Endothelial cell of umbilical vein (primary cell): ENCODE results near the gene BCR. TPM values are rescaled to one million over a fixed set of nuclear protein-coding genes. Genes with fewer than 3 reads are reported as not detected.

Experiments
- BruUV-seq: library from RNA; stranded (reverse); fragments of 400-500 nt; replicated peaks from 2 replicates; lab custom pipeline; 2021; lab: Mats Ljungman, UMichigan
- CTCF ChIA-PET: fragments of 300-600, 350-600 bp; sonication (Branson Sonifier 250); formaldehyde crosslinking; loops from one replicate; lab custom pipeline; 2021; ENCODE audit warnings: antibody characterized with exemption, inconsistent platforms; lab: Charles Lee
- POLR2A ChIA-PET: fragments of 300-600, 350-600 bp; sonication (Branson Sonifier 250); formaldehyde crosslinking; loops from one replicate; lab custom pipeline; 2021; ENCODE audit warnings: antibody characterized with exemption, inconsistent platforms; lab: Charles Lee
- DNase-seq: peaks from one replicate; pipeline ENCODE4 v3.0.0-alpha.2; 2011; ENCODE audit warnings: low read depth, low spot score
- FAIRE-seq: peaks from 2 replicates; lab custom pipeline; 2011; peaks lifted over from hg19 to GRCh38; lab: Jason Lieb, UNC
- H2AFZ ChIP-seq: 2 replicates; pipeline ENCODE4 v1.6.0; 2012; ENCODE audit warnings: low read depth, low read length, control low read depth, inconsistent platforms
- H3K27ac ChIP-seq: 2 replicates; pipeline ENCODE4 v1.5.1; 2011; ENCODE audit warnings: low read depth, mild to moderate bottlenecking, control low read depth, low read length, moderate library complexity; ENCODE audit not compliant: insufficient read depth
- H3K27me3 ChIP-seq, 2 experiments: 2 replicates each; pipeline versions ENCODE4 v1.6.0 to v1.6.1; 2011; ENCODE audit warnings: low read length in 2 of 2, mixed read lengths in 1 of 2; ENCODE audit not compliant: control insufficient read depth in 2 of 2, insufficient read depth in 2 of 2
- H3K36me3 ChIP-seq, 2 experiments: 2 replicates in 1 of 2; 3 replicates in 1 of 2; pipeline ENCODE4 v1.5.1; 2011; ENCODE audit warnings: low read length in 2 of 2, mild to moderate bottlenecking in 1 of 2, moderate library complexity in 1 of 2; ENCODE audit not compliant: control insufficient read depth in 2 of 2, insufficient read depth in 2 of 2; ENCODE audit errors: extremely low read depth in 1 of 2
- H3K4me1 ChIP-seq: 3 replicates; pipeline ENCODE4 v1.5.1; 2011; ENCODE audit warnings: mild to moderate bottlenecking, low read length; ENCODE audit not compliant: control insufficient read depth, insufficient read depth; ENCODE audit errors: extremely low read depth
- H3K4me2 ChIP-seq: 2 replicates; pipeline ENCODE4 v1.6.1; 2011; ENCODE audit warnings: low read length, control low read depth, mixed read lengths; ENCODE audit not compliant: insufficient read depth
- H3K4me3 ChIP-seq, 3 experiments: fragments of 200-600 bp in 1 of 3; sonication (generic), shearing (Covaris generic) in 1 of 3; replicated peaks in 1 of 3; 2 replicates each; pipeline ENCODE4 v1.5.1; 2011 to 2016; ENCODE audit warnings: control low read depth in 3 of 3, low read length in 3 of 3, mild to moderate bottlenecking in 2 of 3, inconsistent platforms in 1 of 3, low read depth in 1 of 3, moderate library complexity in 1 of 3; ENCODE audit not compliant: insufficient read depth in 1 of 3
- H3K79me2 ChIP-seq: 2 replicates; pipeline ENCODE4 v1.6.0; 2012; ENCODE audit warnings: low read length, inconsistent platforms; ENCODE audit not compliant: control insufficient read depth, insufficient read depth
- H3K9ac ChIP-seq: replicated peaks from 2 replicates; pipeline ENCODE3; 2011; ENCODE audit warnings: low read length, control low read depth; ENCODE audit not compliant: insufficient read depth; ENCODE audit errors: extremely low read depth
- H3K9me1 ChIP-seq: replicated peaks from 3 replicates; pipeline ENCODE4 v1.6.0; 2011; ENCODE audit warnings: mild to moderate bottlenecking, low read length; ENCODE audit not compliant: control insufficient read depth, insufficient read depth; ENCODE audit errors: extremely low read depth
- H3K9me3 ChIP-seq: replicated peaks from 2 replicates; pipeline ENCODE4 v1.5.1; 2012; ENCODE audit warnings: low read length, inconsistent platforms; ENCODE audit not compliant: control insufficient read depth, insufficient read depth
- H4K20me1 ChIP-seq: replicated peaks from 2 replicates; pipeline ENCODE3; 2011; ENCODE audit warnings: mild to moderate bottlenecking, low read length; ENCODE audit not compliant: control insufficient read depth, insufficient read depth; ENCODE audit errors: extremely low read depth
- EZH2 ChIP-seq: IDR thresholded peaks from 2 replicates; pipeline ENCODE4 v1.6.1; 2012; ENCODE audit warnings: borderline replicate concordance, low read depth, mild to moderate bottlenecking, moderate library complexity, low read length, inconsistent platforms; ENCODE audit not compliant: severe bottlenecking
- FOS ChIP-seq: IDR thresholded peaks from 2 replicates; pipeline ENCODE4 v1.6.1; 2011; ENCODE audit warnings: mild to moderate bottlenecking, low read length, moderate library complexity, borderline replicate concordance; ENCODE audit not compliant: insufficient read depth
- GATA2 ChIP-seq: IDR thresholded peaks from 2 replicates; pipeline ENCODE4 v1.7.0; 2011; ENCODE audit warnings: low read depth, mild to moderate bottlenecking, moderate library complexity, mixed read lengths, low read length; ENCODE audit not compliant: insufficient read length, insufficient read depth
- JUN ChIP-seq: IDR thresholded peaks from 2 replicates; pipeline ENCODE4 v1.6.1; 2011; ENCODE audit warnings: borderline replicate concordance, low read depth; ENCODE audit not compliant: insufficient read length, insufficient read depth
- MYC ChIP-seq: IDR thresholded peaks from one replicate; pipeline ENCODE4 v1.6.1; 2011; ENCODE audit warnings: mild to moderate bottlenecking, low read depth, low read length
- POLR2A ChIP-seq: IDR thresholded peaks from 2 replicates; pipeline ENCODE4 v1.6.1; 2012; ENCODE audit warnings: low read depth, mild to moderate bottlenecking, control low read depth, low read length
- POLR2AphosphoS5 ChIP-seq: IDR thresholded peaks from 2 replicates; pipeline ENCODE4 v1.6.1; 2012; ENCODE audit warnings: low read depth, mild to moderate bottlenecking, control low read depth, low read length, moderate library complexity; ENCODE audit not compliant: insufficient read depth
- dilution Hi-C: fragments of 300-500 bp; cut with MboI; formaldehyde crosslinking; loops from one replicate; pipeline ENCODE4 v1.15.0; 2019; ENCODE audit warnings: low sequenced_read_pairs; ENCODE audit not compliant: extremely low pct_ligation_motif_present
- intact Hi-C: fragments of 100-400 bp; cut with micrococcal nuclease; formaldehyde crosslinking; loops from one replicate; pipeline ENCODE4 v1.10.0; 2022
- polyA plus RNA-seq, 4 experiments: library from polyadenylated mRNA; depleted of rRNA in 3 of 4; stranded (reverse) in 3 of 4; unstranded in 1 of 4; fragments of >200 nt; gene quantifications; 2 replicates each; pipeline versions ENCODE4 v1.2.1 to v1.2.3, GENCODE V29; 2011 to 2012; ENCODE audit warnings: missing spikeins in 1 of 4
- total RNA-seq: library from RNA; stranded (reverse); gene quantifications from 2 replicates; pipeline ENCODE4 v1.2.3, GENCODE V29; 2021
- TF ChIP-seq, protein P1 (sequence below), 2 donors: IDR thresholded peaks; 1 replicate in 1 of 2; 2 replicates in 1 of 2; pipeline ENCODE4 v1.5.1; 2011; ENCODE audit warnings: low read length in 2 of 2, mild to moderate bottlenecking in 2 of 2, moderate library complexity in 2 of 2, control low read depth in 1 of 2, inconsistent platforms in 1 of 2, low read depth in 1 of 2; ENCODE audit not compliant: insufficient read depth in 1 of 2; ENCODE audit errors: extremely low read depth in 1 of 2
- TF ChIP-seq, protein P2 (sequence below): IDR thresholded peaks from 2 replicates; pipeline ENCODE4 v1.6.1; 2011; ENCODE audit not compliant: insufficient read depth, insufficient read length

BCR gene
- total and polyA plus RNA-seq, 2 donors (not counting 3 experiments of a cell fraction or from before 2014, with no cell fraction given): 129 to 141 TPM

DNA sequence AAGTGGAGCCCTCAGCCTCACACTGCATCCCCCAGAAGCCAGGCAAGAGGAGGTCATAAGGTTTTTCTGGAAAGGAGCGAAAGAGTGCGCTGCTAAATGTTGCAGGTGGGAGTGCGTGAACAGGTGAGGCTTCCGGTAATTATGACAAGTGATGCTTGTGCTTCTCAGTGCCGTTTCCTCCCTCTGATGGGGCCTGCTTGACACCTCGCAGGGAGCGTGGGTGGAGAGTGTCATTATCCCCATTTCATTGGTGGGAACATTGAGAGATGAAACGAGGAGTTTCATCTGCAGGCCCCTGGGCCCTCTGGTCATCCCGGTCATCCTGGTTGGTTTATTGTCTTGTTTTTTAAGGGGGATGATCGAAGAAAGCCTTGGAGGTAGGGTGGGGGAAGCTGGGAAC is 57.5 kb downstream of the BCR start:
- ChIA-PET CTCF (interaction anchor here (0.8 to 1.5 kb wide), 6 partner anchors 9 to 55 kb away, joined by 3 to 4 read pairs (median 3); no protein-coding TSS in a partner anchor), POLR2A (no interaction called here)
- H4K20me1 ChIP-seq: no peaks in the 10 kb centered on the region
- intact Hi-C loops (no loop called here), dilution Hi-C loops (no loop called here)
- H3K4me3 ChIP-seq: no peak overlapping the region
- TF ChIP-seq, protein P1, sequence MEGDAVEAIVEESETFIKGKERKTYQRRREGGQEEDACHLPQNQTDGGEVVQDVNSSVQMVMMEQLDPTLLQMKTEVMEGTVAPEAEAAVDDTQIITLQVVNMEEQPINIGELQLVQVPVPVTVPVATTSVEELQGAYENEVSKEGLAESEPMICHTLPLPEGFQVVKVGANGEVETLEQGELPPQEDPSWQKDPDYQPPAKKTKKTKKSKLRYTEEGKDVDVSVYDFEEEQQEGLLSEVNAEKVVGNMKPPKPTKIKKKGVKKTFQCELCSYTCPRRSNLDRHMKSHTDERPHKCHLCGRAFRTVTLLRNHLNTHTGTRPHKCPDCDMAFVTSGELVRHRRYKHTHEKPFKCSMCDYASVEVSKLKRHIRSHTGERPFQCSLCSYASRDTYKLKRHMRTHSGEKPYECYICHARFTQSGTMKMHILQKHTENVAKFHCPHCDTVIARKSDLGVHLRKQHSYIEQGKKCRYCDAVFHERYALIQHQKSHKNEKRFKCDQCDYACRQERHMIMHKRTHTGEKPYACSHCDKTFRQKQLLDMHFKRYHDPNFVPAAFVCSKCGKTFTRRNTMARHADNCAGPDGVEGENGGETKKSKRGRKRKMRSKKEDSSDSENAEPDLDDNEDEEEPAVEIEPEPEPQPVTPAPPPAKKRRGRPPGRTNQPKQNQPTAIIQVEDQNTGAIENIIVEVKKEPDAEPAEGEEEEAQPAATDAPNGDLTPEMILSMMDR (IDR thresholded peaks at IDR 0.05; ENCODE audit: extremely low read depth in 1 of 2, insufficient read depth in 1 of 2, low read depth in 1 of 2, low read length in 2 of 2): no peak
- TF ChIP-seq POLR2A (no peak), GATA2 (no peak), FOS (no peak), EZH2 (no peak), JUN (no peak), POLR2AphosphoS5 (no peak), MYC (no peak)
- TF ChIP-seq, protein P2, sequence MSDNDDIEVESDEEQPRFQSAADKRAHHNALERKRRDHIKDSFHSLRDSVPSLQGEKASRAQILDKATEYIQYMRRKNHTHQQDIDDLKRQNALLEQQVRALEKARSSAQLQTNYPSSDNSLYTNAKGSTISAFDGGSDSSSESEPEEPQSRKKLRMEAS: no peak
- H2AFZ ChIP-seq: no peak overlapping the region
- no peaks in the 10 kb centered on the region for H3K27me3 ChIP-seq
- DNase-seq: no peak
- no peaks in the 10 kb centered on the region for H3K9me3 ChIP-seq
- H3K36me3 ChIP-seq: peaks cover 0 to 3% of the 10 kb centered on the region in 2 experiments
- no peaks in the 10 kb centered on the region for H3K9me1 ChIP-seq
- no peak overlapping the region for H3K4me2 ChIP-seq
- peaks cover 96% of the 10 kb centered on the region for H3K79me2 ChIP-seq
- no peak for FAIRE-seq
- peaks cover 29% of the 10 kb centered on the region for H3K4me1 ChIP-seq
- H3K27ac ChIP-seq: no peak overlapping the region
- no peak overlapping the region for H3K9ac ChIP-seq
- BruUV-seq: no TSS peak
